A673 (cell line): Measurements from ENCODE around the gene SBF2.
"Not testable (repeated sequence)": the region's sequence is repeated elsewhere in the genome, so short reads cannot be mapped to it uniquely, and the experiment has no call there.

Source experiments
- CTCF ChIP-seq: fragments of 300-800, 200-600 bp; sonication (generic); conservative IDR thresholded peaks from 2 replicates; pipeline ENCODE4 v1.5.1; 2017; ENCODE audit warnings: low read depth, mild to moderate bottlenecking, antibody characterized with exemption, low read length, moderate library complexity, mixed read lengths
- EZH2 ChIP-seq: fragments of 200-600 bp; sonication (generic); IDR thresholded peaks from 2 replicates; pipeline ENCODE4 v1.6.1; 2017; ENCODE audit warnings: borderline replicate concordance, low read depth, mild to moderate bottlenecking, mixed read lengths, antibody characterized with exemption, low read length; ENCODE audit not compliant: poor library complexity, severe bottlenecking

- TF ChIP-seq CTCF, EZH2: not testable (repeated sequence)
These were observed 44.4 kb downstream of the SBF2 start for GRCh38 chr11:10249448-10250131.
